GM23248 (cell line): ENCODE data around the gene ETV6.

ENCODE experiments used
- EZH2 ChIP-seq: fragments of 200-600 bp; sonication (generic); IDR thresholded peaks from 2 replicates; pipeline ENCODE4 v1.6.1; 2018; ENCODE audit warnings: antibody characterized with exemption, mild to moderate bottlenecking; ENCODE audit not compliant: insufficient read depth, poor library complexity, severe bottlenecking
- EZH2phosphoT487 ChIP-seq: fragments of 200-600 bp; sonication (generic); IDR thresholded peaks from 2 replicates; pipeline ENCODE4 v1.6.1; 2018; ENCODE audit warnings: antibody characterized with exemption, moderate library complexity, mild to moderate bottlenecking, low read depth; ENCODE audit not compliant: insufficient read depth

- TF ChIP-seq EZH2: no peak
- TF ChIP-seq EZH2phosphoT487: no peak
Measured at GRCh38 chr12:11722578-11723138, 73.2 kb downstream of the ETV6 start.
